HUDEP-2 (cell line): ENCODE results near the gene GPR78.

Experiments
- DNase-seq, 76 experiments: peaks; one replicate each; lab custom pipeline; 2025; ENCODE audit not compliant: unreplicated experiment in 76 of 76; lab: John Stamatoyannopoulos, UW

Gene GPR78

GRCh38 chr4:8580321-8581093, at the start of gene GPR78:
Gene GPR78, plus strand, starts transcription at chr4:8580392. Its CDS starts 591 bp downstream, at chr4:8580983.
- peak in 31 of 76 experiments; percentile 1 to 52 (median 19) for DNase-seq

- no peak for DNase-seq
Observed at GRCh38 chr4:8532245-8532781, 47.9 kb upstream of the GPR78 start.

- no peak for DNase-seq
Observed at GRCh38 chr4:8533274-8533865, 46.8 kb upstream of the GPR78 start.

GRCh38 chr4:8534129-8534528, 46.1 kb upstream of the GPR78 start:
- no peak for DNase-seq

- DNase-seq: no peak
Observed at GRCh38 chr4:8534611-8535010, 45.6 kb upstream of the GPR78 start.

- no peak for DNase-seq
Observed at GRCh38 chr4:8536467-8536866, 43.7 kb upstream of the GPR78 start.

- DNase-seq: no peak
Observed at GRCh38 chr4:8537041-8537461, 43.1 kb upstream of the GPR78 start.

GRCh38 chr4:8538076-8538702, 42.0 kb upstream of the GPR78 start:
- DNase-seq: no peak

GRCh38 chr4:8538703-8539567, 41.3 kb upstream of the GPR78 start:
- DNase-seq: no peak

- DNase-seq: no peak
Observed at GRCh38 chr4:8539661-8540060, 40.5 kb upstream of the GPR78 start.

GRCh38 chr4:8540072-8540471, 40.1 kb upstream of the GPR78 start:
- DNase-seq: no peak

- DNase-seq: no peak
Observed at GRCh38 chr4:8540586-8540985, 39.6 kb upstream of the GPR78 start.

GRCh38 chr4:8540991-8541390, 39.2 kb upstream of the GPR78 start:
- DNase-seq: no peak

- no peak for DNase-seq
Observed at GRCh38 chr4:8541981-8542715, 38.0 kb upstream of the GPR78 start.

- no peak for DNase-seq
Observed at GRCh38 chr4:8542776-8543525, 37.2 kb upstream of the GPR78 start.

GRCh38 chr4:8543623-8544022, 36.6 kb upstream of the GPR78 start:
- DNase-seq: no peak

- DNase-seq: no peak
Observed at GRCh38 chr4:8544282-8544681, 35.9 kb upstream of the GPR78 start.

GRCh38 chr4:8544741-8545438, 35.3 kb upstream of the GPR78 start:
- no peak for DNase-seq

- no peak for DNase-seq
Observed at GRCh38 chr4:8545439-8545765, 34.8 kb upstream of the GPR78 start.
